HL-60/S4 treated with retinoic acid at 250 ng/mL for 4 days and 3 days (cell line): ENCODE data around the gene AFG3L2.

Source experiments
- in situ Hi-C: fragments of 300-500 bp; cut with MboI; formaldehyde crosslinking; loops from 2 replicates; pipeline ENCODE4 v1.7.0; 2022; ENCODE audit warnings: low sequenced_read_pairs

The AFG3L2 gene

DNA sequence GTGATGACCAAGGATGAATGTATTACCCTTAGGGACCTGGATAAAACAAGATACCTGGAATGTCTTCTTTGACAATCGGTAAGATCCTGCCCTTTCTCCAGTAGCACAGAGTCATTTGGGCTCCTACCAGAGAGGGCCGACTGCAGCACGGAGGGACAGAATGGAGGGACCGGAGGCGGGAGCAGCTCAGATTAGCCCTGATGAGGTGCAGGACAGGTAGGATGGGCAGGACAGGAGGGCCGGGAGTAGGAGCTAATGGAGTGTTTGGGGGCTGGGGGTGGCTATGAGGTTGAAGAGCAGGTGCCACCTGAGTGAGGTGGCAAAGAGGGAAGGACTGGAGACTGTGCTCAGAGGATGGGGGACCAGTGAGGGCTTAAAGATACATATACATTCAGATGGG is 20.8 kb upstream of the AFG3L2 start:
- in situ Hi-C loops: loop anchor here (25.0 kb wide), 1 partner anchor 540 kb away; the partner anchor contains the start of gene SEH1L

DNA sequence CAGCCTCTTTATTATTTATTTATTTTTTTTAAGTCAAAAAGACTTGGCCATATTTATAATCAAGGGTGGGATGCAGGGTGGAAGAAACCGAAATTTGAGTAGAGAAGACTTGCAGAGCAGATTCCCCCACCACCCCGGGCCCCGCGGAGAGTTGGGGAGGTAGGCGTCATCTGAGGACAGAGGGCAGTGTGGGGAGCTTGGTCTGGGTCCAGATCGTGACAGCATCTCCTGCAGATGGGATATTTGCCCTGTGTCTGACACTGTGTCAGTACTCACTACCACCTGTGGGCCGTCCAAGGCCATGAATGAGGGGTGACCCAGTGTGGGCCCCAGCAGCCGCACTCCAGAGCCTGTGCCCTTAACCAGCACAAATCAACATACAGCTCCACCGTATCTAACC is 20.2 kb upstream of the AFG3L2 start:
- in situ Hi-C loops: loop anchor here (25.0 kb wide), 1 partner anchor 540 kb away; the partner anchor contains the start of gene SEH1L

DNA sequence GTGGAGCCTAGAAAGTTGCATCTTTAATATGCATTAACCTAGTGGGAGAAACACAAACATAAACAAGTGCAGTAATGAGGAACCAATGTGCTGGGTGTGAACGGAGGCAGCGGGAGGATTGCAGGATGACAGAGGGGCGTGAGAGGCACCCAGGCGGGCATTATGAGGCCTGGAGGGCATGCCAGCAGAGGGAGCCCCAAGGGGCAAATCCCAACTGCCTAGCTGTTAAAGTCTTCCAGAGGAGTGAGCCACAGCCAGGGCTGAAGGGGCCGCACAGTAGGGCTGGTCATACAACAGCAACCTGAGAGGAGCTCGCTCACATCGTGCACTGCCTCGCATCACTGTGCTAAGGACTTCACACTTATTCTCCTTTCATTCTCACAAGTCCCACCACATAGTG is 17.4 kb upstream of the AFG3L2 start:
- in situ Hi-C loops: loop anchor here (25.0 kb wide), 1 partner anchor 543 kb away; the partner anchor contains the start of gene SEH1L

DNA sequence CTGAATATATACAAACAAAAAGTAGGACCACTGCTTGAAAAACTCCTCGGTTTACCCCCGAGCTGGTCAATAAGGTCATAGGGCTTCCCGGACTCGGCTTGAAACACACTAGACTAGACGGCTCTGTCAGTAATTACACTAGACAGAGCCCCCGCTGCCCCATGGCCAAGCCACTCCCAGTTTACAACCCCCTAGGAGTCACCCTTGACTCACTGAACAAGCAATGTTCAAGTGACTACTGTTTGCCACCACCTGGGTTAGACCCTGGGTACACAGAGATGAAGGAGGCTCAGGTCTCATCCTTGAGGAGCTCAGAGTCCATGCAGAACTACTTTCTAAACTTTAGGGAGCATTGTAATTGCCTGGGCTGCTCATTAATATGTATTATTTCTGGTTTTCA is 17.0 kb upstream of the AFG3L2 start:
- in situ Hi-C loops: loop anchor here (25.0 kb wide), 1 partner anchor 543 kb away; the partner anchor contains the start of gene SEH1L

DNA sequence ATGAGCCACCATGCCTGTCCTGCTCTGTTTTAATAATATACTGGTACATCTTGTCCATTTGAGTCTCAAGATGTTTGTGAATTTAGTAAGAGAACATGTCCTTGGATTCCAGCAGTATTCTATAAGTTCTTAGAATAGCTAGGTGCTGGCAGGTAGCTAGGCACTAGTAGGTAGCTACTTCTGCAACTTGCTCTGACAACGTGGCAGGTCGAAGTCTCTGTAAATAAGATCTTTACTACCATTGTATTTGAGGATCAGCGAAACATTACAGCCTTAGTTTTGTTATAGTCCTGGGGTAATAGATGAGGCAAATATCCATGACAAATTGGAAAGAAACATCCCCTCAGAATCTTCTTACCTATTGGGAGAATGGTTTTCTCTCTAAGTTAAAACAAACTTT is 16.5 kb upstream of the AFG3L2 start:
- in situ Hi-C loops: loop anchor here (25.0 kb wide), 1 partner anchor 544 kb away; the partner anchor contains the start of gene SEH1L

DNA sequence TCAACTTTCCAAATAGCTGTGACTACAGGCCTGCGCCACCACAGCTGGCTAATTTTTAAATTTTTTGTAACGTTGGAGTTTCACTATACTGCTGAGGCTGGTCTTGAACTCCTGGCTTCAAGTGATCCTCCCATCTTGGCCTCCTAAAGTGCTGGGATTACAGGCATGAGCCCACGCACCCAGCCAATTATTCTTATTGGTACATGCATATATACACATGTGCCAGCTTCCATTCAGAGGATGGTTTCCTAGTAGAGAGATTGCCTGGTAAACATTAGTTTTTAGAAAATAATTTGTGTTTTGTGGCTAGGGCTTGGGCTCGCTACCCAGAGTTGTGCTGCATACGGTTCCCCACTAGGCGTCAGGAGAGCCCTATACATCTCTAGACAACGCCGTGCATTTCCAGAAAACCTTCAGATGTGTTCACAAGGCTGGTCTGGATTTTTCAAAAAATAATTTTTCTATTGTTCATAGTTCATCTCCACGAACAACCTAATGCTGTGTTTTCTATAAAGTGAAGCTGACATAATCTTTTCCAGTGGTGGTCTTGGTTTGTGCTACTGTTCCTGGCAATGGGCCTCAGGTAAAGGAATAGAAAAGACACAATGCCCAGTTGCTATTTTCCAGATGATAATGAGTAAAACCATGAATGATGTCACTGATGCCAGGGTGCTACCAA is 14.6 kb upstream of the AFG3L2 start:
- in situ Hi-C loops: loop anchor here (25.0 kb wide), 1 partner anchor 546 kb away; the partner anchor contains the start of gene SEH1L

DNA sequence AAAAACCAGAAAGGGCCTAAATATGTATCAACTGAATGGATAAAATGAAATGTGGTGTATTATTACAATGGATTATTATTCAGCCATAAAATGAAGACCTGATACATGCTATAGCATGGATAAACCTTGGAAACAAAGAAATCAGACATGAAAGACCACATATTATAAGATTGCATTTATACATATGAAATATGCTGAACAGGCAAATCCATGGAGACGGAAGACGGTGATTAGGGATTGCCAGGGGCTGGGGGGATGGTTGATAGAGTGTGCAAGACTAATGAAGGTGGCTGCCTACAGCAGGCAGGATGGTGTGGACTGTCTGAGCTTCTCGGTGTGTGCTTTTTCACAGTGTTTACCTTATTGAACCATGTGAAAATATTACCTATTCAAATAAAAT is 11.4 kb upstream of the AFG3L2 start:
- in situ Hi-C loops: loop anchor here (10.0 to 25.0 kb wide), 2 partner anchors 266 to 549 kb away; partner anchors contain the start of genes SEH1L and SPIRE1

DNA sequence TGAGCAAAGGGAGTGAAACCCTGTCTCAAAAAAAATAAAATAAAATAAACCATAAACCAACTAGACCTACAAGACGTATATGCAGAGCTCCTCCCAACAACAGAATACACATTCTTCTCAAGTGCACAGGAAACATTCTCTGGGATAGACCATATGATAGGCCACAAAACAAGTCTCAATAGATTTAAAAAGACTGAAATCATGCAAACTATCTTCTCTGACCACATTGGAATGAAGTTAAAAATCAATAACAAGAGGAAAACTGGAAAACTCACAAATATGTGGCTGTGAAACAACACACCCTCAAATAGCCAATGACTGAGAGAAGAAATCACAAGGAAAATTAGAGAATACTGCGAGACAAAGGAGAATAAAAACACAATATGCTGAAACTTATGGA is 7.2 kb upstream of the AFG3L2 start:
- in situ Hi-C loops: loop anchor here (10.0 to 25.0 kb wide), 2 partner anchors 271 to 553 kb away; partner anchors contain the start of genes SEH1L and SPIRE1

DNA sequence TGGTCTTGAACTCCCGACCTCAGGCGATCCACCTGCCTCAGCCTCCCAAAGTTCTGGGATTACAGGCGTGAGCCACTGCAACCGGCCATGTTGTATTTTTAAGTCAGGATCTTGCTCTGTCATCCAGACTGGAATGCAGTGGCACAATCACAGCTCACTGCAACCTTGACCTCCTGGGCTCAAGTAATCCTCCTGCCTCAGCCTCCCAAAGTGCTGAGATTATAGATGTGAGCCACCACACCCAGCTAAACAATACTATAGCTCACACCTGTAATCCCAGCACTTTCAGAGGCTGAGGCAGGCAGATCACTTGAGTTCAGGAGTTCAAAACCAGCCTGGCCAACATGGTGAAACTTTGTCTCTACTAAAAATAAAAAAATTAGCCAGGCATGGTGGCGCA is 6.7 kb upstream of the AFG3L2 start:
- in situ Hi-C loops: loop anchor here (10.0 to 25.0 kb wide), 2 partner anchors 271 to 554 kb away; partner anchors contain the start of genes SEH1L and SPIRE1

DNA sequence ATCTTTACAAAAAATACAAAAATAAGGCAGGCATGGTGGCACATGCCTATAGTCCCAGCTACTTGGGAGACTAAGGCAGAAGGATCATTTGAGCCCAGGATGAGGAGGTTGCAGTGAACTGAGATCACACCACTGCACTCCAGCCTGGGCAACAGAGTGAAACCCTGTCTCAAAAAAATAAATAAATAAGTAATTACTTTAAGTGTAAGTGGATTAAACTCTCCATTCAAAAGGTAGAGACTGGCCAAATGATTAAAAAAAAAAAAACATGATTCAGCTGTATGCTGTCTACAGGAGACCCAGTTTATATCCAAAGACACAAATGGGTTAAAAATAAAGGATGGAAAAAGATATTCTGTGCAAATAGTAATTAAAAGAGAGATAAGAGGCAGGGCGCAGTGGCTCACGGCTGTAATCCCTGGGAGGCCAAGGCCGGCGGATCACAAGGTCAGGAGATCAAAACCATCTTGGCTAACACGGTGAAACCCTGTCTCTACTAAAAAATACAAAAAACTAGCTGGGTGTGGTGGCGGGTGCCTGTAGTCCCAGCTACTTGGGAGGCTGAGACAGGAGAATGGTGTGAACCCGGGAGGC is 5.3 kb upstream of the AFG3L2 start:
- in situ Hi-C loops: loop anchor here (10.0 to 25.0 kb wide), 2 partner anchors 272 to 555 kb away; partner anchors contain the start of genes SEH1L and SPIRE1

DNA sequence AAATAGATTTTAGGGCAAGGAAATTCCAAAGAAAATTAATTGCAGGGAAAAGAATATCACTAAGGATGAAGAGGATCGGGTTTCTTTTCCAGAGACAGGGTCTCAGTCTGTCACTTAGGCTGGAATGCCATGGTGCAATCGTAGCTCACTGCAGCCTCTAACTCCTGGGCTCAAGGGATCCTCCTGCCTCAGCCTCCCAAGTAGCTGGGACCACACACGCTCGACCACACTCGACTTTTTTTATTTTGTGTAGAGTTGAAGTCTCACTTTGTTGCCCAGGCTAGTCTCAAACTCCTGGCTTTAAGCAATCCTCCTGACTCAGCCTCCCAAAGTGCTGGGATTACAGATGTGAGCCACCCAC is 1.2 kb upstream of the AFG3L2 start:
- in situ Hi-C loops: loop anchor here (25.0 kb wide), 1 partner anchor 559 kb away; the partner anchor contains the start of gene SEH1L

DNA sequence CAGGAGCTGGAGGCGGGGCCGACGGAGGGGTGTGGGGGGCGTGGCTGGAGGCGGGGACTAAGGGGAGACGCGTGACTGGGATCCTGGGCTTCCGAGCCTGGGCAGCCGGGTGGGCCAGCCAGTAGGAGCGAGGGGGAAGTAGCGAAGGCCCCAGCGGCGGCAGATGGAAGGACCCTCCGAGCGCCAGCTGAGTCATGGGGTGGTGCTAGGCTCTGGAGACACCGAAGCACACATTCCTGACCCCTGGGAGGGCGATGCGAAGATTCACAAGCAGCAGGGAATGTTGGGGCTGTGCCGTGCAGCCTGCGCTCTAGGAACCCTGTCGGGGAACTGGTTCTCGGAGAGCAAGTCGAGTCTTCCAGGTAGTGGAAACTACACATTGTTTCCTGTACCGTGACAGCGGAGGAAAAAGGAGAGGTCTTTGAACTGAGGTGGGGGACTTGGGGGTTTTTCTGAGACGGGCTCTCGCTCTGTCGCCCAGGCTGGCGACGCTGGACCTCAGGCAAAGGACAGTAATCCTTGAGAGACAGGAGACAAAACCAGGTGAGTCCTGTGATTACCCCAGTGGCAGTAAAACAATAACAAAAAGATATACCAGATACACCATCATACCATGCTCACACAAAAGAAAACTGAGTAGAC is 650 bp upstream of the AFG3L2 start:
- in situ Hi-C loops: loop anchor here (25.0 kb wide), 1 partner anchor 560 kb away; the partner anchor contains the start of gene SEH1L

DNA sequence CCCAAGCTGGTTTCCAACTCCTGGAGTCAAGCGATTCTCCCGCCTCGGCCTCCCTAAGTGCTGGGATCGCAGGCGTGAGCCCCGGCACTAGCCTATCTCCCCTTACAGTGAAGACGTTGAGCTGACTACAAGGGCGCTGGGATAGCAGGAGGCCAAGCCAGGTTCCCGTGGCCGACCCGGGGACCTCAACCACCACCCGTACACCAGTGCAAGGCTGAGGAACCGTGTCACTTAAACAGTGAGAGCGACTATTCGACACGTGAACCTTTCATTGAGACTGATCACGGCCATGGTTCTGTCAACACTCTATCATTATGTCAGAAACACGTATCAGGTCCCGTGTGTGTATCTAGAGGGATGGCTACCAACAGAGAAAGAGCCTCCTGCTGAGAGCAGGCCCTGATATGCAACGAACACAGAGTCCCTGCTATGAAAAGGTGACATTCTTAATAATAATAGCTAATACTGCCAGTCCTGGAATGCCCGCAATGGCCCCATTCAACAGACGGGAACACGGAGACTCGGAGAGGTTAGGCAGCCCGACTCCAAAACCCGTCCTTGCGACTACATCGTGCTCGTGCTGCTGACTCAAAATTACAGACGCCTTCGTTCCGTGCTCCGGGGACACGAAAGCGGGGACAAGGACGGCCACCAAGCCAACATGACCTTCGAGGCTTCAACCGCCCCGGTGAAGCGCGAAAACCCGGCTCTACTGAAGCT is 833 bp downstream of the AFG3L2 start:
- in situ Hi-C loops: loop anchor here (25.0 kb wide), 1 partner anchor 561 kb away; the partner anchor contains the start of gene SEH1L

DNA sequence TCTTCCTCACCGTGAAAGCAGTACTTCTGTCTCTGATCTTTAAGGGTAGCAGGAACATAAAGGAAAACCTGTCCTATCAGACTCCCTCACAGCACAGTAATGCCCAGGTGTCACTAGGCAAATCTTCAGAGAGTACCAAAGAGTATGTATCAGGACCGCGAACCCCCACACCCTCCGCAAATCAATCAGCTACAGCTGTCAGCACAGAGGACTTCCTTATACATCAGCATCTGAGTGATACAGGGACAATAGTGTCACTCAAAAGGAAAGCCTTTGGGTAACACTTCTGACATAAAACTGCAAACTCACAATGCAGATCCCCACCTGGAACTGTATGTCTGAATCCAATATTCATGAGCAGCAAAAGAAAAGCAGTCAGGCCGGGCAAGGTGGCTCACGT is 2.6 kb downstream of the AFG3L2 start:
- in situ Hi-C loops: no loop called here

DNA sequence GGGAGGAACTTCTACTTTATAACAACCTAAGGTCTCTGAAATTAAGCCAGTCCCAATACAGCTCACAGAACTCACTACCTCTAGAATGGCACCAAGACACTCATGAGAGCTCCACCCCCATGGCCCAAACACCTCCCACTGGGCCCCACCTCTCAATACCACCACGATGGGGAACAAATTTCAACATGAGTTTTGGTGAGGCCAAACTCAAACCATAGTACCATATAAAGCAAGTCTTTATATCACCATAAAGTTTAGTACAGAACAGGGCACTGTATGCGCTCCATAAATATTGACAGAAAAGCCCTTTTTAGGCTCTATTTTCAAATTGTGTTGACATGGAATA is 3.3 kb downstream of the AFG3L2 start:
- in situ Hi-C loops: no loop called here

DNA sequence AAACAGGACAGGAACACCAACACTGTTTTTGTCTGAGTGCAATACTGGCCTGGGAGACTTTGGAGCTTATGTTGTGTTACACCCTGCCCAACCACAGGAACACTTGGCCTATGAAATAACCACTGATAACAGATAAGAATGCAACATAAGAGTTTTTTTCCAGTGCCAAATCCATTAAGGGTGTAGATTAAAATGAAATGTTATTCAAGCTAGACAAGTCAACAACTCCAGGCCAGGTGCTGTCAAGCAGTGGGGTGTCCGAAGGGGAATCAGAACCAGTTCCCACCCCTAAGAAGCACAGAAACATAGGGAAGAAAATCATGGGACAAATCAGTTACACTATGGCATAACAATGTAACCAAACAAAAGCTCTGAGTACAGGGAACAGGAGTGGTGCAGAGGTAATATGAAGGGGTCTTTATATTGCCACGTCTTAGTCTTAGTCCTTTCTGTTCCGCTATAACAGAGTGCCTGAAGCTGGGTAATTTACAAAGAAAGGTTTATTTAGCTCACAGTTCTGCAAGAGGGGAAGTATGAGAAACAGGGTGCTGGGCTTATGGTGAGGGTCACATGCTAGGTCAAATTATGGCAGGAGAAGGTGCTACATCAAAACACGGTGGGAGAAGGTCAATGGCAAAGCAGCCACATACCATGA is 3.8 kb downstream of the AFG3L2 start:
- in situ Hi-C loops: no loop called here

DNA sequence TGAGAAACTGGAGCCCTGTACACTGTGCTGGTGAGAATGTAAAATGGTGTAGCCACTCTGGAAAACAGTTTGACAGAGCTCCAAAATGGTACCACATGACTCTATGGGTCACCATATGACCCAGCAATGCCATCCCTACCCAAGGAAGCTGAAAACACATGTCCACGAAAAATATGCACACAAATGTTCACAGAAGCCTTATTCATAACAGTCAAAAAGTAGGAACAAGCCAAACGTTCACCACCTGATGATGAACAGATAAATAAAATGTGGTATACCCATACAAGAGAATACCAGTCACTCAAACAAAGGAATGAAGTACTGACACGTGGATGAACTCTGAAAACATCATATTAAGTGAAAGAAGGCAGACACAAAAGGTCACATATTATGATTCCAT is 4.6 kb downstream of the AFG3L2 start:
- in situ Hi-C loops: no loop called here

DNA sequence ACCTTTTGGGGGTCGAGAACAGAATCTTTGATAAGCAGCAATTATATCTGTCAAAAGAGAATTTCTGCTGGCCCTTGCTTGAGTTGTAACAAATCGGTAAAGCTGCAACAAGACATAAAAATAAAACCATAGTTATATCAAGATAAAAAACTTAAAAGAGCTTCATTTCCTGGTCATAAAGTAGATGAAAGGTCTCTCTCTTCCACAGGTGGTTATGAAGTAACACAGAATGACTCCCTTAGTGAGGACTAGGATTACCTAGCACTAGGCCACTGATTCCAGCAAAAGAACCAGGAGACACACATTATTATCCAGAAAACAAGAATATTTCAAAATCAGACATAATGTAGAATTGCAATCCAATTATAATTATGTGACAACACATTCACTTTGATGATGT is 5.4 kb downstream of the AFG3L2 start:
- in situ Hi-C loops: no loop called here

DNA sequence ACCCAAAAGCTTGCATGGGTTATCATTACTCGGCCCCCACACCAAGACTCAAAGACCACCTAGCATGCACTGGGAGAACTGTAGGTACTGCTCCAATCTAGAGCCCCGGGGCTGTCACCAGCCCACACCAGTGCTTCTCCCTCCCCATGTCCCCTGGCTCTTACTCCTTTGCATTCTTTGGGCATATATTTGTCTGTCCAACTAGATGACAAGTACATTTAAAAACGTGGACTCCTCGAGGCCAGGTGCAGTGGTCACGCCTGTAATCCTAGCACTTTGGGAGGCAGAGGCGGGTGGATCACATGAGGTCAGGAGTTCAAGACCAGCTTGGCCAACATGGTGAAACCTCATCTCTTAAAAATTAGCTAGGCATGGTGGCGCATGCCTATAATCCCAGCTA is 7.8 kb downstream of the AFG3L2 start:
- in situ Hi-C loops: no loop called here

DNA sequence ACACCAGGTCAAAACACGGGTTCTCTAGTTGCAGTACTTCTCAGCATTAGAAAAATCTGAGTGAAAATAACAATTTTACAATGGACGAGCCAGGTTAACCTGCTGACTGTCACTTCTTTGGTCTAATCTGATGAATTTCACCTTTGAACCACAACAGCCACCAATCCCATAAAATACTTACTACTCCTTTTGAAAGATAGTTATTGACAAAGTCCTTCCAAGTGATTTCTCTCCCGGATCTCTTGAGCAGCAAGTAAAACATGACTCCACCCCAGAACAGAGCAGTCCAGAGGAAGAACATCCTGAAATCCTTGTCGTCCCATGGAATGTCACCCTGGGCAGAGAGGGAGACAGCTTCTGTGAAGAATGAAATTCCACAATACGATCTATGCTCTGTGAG is 10.2 kb downstream of the AFG3L2 start:
- in situ Hi-C loops: no loop called here
